ENCODE measurements around the gene CLSTN2. TPM values are rescaled to one million over a fixed set of nuclear protein-coding genes. Genes with fewer than 3 reads are reported as not detected.

CLSTN2 gene
- total RNA-seq, 1 donor from 2014 or later = 0.74 TPM

DNA sequence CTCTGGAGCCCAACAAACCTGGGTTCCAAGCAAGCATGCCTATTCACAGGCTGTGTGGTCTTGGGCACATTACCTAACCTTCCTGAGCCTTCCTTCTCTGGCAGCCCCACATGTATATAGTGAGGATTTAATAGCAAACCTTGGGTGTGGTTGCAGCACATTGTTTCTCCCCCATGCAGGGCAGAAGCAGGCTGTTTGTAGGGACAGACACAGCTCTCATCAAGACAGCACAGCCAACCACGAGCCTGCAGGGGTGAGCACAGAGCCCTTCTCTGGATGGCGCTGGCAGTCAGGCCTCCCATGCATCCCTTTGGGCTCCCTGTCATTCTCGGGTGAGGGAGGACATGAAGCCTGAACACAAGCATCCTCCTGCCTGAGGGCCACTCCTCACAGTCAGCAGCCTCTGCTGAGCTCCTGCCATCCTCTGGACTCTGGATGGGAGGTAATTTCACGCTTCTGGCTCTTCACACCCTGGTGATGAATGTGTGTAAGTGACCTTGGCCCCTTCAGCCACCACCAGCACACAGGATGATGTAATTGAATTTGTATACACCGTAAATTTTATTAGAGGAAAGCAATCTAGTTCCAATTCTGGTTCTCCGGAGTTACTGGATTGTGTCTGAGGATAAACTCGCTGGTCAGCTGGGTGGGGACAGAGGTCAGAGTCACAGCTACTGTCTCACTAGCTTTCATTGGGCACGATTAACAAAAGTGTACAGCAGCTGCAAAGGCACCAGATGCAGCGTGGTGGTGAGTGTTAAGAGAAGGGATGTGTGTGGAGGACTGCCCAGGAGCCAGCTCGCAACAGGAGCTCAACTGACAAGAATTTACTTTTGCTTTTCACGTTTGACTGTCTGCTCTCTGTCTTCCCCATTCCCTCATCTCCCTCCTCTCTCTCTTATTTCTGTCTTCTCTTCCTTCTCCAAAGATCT lies 118.1 kb downstream of the CLSTN2 start:
- Mint-ChIP-seq H3K4me3 (ENCODE audit: unreplicated experiment) (no peak overlapping the region), H3K9me3 (ENCODE audit: unreplicated experiment) (no peaks in the 10 kb centered on the region), H3K36me3 (ENCODE audit: low read depth, unreplicated experiment) (no peaks in the 10 kb centered on the region), H3K27ac (ENCODE audit: unreplicated experiment) (no peak overlapping the region), H3K4me1 (ENCODE audit: unreplicated experiment) (peaks cover 5% of the 10 kb centered on the region), H3K27me3 (ENCODE audit: unreplicated experiment) (peaks cover 6% of the 10 kb centered on the region)
- DNase-seq (ENCODE audit: low spot score) = no peak
- no peak for TF ChIP-seq CTCF (IDR thresholded peaks at IDR 0.05; ENCODE audit: unreplicated experiment)

DNA sequence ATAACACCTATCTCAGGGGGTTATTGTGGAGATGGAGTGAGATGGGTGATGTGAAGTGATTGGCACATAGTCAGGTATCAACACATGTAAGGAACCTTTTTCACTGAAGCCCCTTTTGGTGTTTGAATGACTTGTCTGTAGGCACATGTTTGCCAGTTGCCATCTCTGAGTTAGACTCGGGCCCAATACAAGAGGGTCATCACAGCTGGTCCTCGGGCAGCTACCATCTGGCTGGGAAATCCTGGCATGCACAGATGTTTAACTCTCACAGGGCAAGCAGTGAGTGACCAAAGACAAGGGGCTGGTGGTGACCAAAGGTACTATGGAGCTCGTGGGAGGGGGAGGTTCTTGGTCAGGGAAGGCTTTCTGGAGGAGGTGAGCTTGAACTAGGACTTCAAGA lies 118.8 kb downstream of the CLSTN2 start:
- H3K4me1 Mint-ChIP-seq (ENCODE audit: unreplicated experiment) = peaks cover 5% of the 10 kb centered on the region
- no peak overlapping the region for H3K4me3 Mint-ChIP-seq (ENCODE audit: unreplicated experiment)
- peaks cover 6% of the 10 kb centered on the region for H3K27me3 Mint-ChIP-seq (ENCODE audit: unreplicated experiment)
- no peak overlapping the region for H3K27ac Mint-ChIP-seq (ENCODE audit: unreplicated experiment)
- no peaks in the 10 kb centered on the region for H3K9me3 Mint-ChIP-seq (ENCODE audit: unreplicated experiment)
- DNase-seq (ENCODE audit: low spot score) = no peak
- H3K36me3 Mint-ChIP-seq (ENCODE audit: low read depth, unreplicated experiment) = no peaks in the 10 kb centered on the region
- TF ChIP-seq CTCF (IDR thresholded peaks at IDR 0.05; ENCODE audit: unreplicated experiment) = no peak

- H3K27ac Mint-ChIP-seq (ENCODE audit: unreplicated experiment) = no peak overlapping the region
Observed at GRCh38 chr3:140055092-140055791, 120.3 kb downstream of the CLSTN2 start.

DNA sequence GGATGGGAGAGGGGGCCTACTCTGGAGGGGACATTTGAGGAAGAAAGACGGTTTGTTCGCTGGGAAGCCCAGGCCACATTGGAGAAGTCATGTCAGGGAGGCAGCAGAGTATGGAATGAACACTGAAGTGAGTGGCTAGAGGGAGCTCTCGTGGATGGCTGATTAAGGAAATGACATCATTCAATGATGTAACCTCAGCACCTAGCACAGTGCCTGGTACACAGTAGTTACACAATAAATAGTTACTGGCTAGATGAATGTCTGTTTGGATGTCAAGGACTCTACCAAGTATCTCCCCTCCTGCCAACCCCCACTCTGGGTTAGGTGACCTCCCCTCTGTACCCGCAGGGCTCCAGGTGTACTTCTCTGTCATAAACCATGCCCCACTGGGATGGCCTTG lies 121.1 kb downstream of the CLSTN2 start:
- Mint-ChIP-seq H3K27me3 (ENCODE audit: unreplicated experiment) (peaks cover 4% of the 10 kb centered on the region), H3K36me3 (ENCODE audit: low read depth, unreplicated experiment) (no peaks in the 10 kb centered on the region), H3K4me1 (ENCODE audit: unreplicated experiment) (no peaks in the 10 kb centered on the region), H3K27ac (ENCODE audit: unreplicated experiment) (no peak overlapping the region), H3K9me3 (ENCODE audit: unreplicated experiment) (no peaks in the 10 kb centered on the region), H3K4me3 (ENCODE audit: unreplicated experiment) (no peak overlapping the region)
- no peak for TF ChIP-seq CTCF (IDR thresholded peaks at IDR 0.05; ENCODE audit: unreplicated experiment)
- no peak for DNase-seq (ENCODE audit: low spot score)

More at GRCh38 chr3:140055092-140055791, 120.3 kb downstream of the CLSTN2 start:
- Mint-ChIP-seq H3K27me3 (ENCODE audit: unreplicated experiment) (peaks cover 4% of the 10 kb centered on the region), H3K36me3 (ENCODE audit: low read depth, unreplicated experiment) (no peaks in the 10 kb centered on the region), H3K4me1 (ENCODE audit: unreplicated experiment) (peaks cover 4% of the 10 kb centered on the region), H3K4me3 (ENCODE audit: unreplicated experiment) (no peak overlapping the region), H3K9me3 (ENCODE audit: unreplicated experiment) (no peaks in the 10 kb centered on the region)
- DNase-seq (ENCODE audit: low spot score) = no peak
- no peak for TF ChIP-seq CTCF (IDR thresholded peaks at IDR 0.05; ENCODE audit: unreplicated experiment)

- no peaks in the 10 kb centered on the region for H3K4me1 Mint-ChIP-seq (ENCODE audit: unreplicated experiment)
- TF ChIP-seq CTCF (IDR thresholded peaks at IDR 0.05; ENCODE audit: unreplicated experiment) = no peak
- no peaks in the 10 kb centered on the region for H3K36me3 Mint-ChIP-seq (ENCODE audit: low read depth, unreplicated experiment)
- H3K9me3 Mint-ChIP-seq (ENCODE audit: unreplicated experiment) = no peaks in the 10 kb centered on the region
- H3K4me3 Mint-ChIP-seq (ENCODE audit: unreplicated experiment) = no peak overlapping the region
- no peak for DNase-seq (ENCODE audit: low spot score)
- H3K27me3 Mint-ChIP-seq (ENCODE audit: unreplicated experiment) = peaks cover under 1% of the 10 kb centered on the region
- H3K27ac Mint-ChIP-seq (ENCODE audit: unreplicated experiment) = no peak overlapping the region
Observed at GRCh38 chr3:140061211-140061610, 126.2 kb downstream of the CLSTN2 start.
